Dedifferentiated amniotic fluid mesenchymal stem cell (primary cell): ENCODE results near the gene IPPK.
"Not testable (repeated sequence)": the region's sequence is repeated elsewhere in the genome, so short reads cannot be mapped to it uniquely, and the experiment has no call there.

Source experiments
- DNase-seq: peaks from one replicate; pipeline ENCODE4 v3.0.0-alpha.2; 2016; ENCODE audit errors: extremely low spot score

IPPK gene

GRCh38 chr9:92595930-92596329, 74.0 kb downstream of the IPPK start:
- no peak for DNase-seq

- DNase-seq: not testable (repeated sequence)
Measured at GRCh38 chr9:92595075-92595474, 74.9 kb downstream of the IPPK start.

- peak; percentile 16 for DNase-seq
Measured at GRCh38 chr9:92592946-92593861, 76.7 kb downstream of the IPPK start.

- no peak for DNase-seq
Measured at GRCh38 chr9:92592537-92592936, 77.4 kb downstream of the IPPK start.

GRCh38 chr9:92590377-92590776, 79.6 kb downstream of the IPPK start:
- peak; percentile 17 for DNase-seq

GRCh38 chr9:92589923-92590322, 80.0 kb downstream of the IPPK start:
- no peak for DNase-seq

- DNase-seq: no peak
Measured at GRCh38 chr9:92576175-92576574, 93.8 kb downstream of the IPPK start.

- not testable (repeated sequence) for DNase-seq
Measured at GRCh38 chr9:92573612-92574011, 96.3 kb downstream of the IPPK start.

- DNase-seq: not testable (repeated sequence)
Measured at GRCh38 chr9:92571871-92572270, 98.1 kb downstream of the IPPK start.

GRCh38 chr9:92564982-92565381, 104.9 kb downstream of the IPPK start:
- DNase-seq: no peak

- DNase-seq: no peak
Measured at GRCh38 chr9:92564504-92564903, 105.4 kb downstream of the IPPK start.
